ENCODE results near the gene SPNS3.

The SPNS3 gene

GRCh38 chr17:4465786-4466185 lies 32.0 kb downstream of the SPNS3 start:
- no peak for DNase-seq (ENCODE audit: low read depth, low spot score)

- no peak for DNase-seq (ENCODE audit: low read depth, low spot score)
These were observed 33.5 kb downstream of the SPNS3 start for GRCh38 chr17:4467287-4467686.

- no peak for DNase-seq (ENCODE audit: low read depth, low spot score)
These were observed 35.8 kb downstream of the SPNS3 start for GRCh38 chr17:4469552-4469951.

GRCh38 chr17:4472286-4472685 lies 38.5 kb downstream of the SPNS3 start:
- peak; percentile 88 for DNase-seq (ENCODE audit: low read depth, low spot score)

- no peak for DNase-seq (ENCODE audit: low read depth, low spot score)
These were observed 40.4 kb downstream of the SPNS3 start for GRCh38 chr17:4474093-4474492.

GRCh38 chr17:4475001-4475400 lies 41.3 kb downstream of the SPNS3 start:
- peak; percentile 88 for DNase-seq (ENCODE audit: low read depth, low spot score)

- DNase-seq (ENCODE audit: low read depth, low spot score): peak; percentile 47
These were observed 41.7 kb downstream of the SPNS3 start for GRCh38 chr17:4475463-4475862.

- DNase-seq (ENCODE audit: low read depth, low spot score): no peak
These were observed 42.3 kb downstream of the SPNS3 start for GRCh38 chr17:4476017-4476416.

GRCh38 chr17:4476511-4477070 lies 42.9 kb downstream of the SPNS3 start:
- DNase-seq (ENCODE audit: low read depth, low spot score): no peak

GRCh38 chr17:4477255-4477791 lies 43.6 kb downstream of the SPNS3 start:
- DNase-seq (ENCODE audit: low read depth, low spot score): no peak

- DNase-seq (ENCODE audit: low read depth, low spot score): no peak
These were observed 44.6 kb downstream of the SPNS3 start for GRCh38 chr17:4478318-4478830.

GRCh38 chr17:4479340-4479981 lies 45.7 kb downstream of the SPNS3 start:
- no peak for DNase-seq (ENCODE audit: low read depth, low spot score)

GRCh38 chr17:4479982-4480751 lies 46.4 kb downstream of the SPNS3 start:
- no peak for DNase-seq (ENCODE audit: low read depth, low spot score)

- no peak for DNase-seq (ENCODE audit: low read depth, low spot score)
These were observed 47.5 kb downstream of the SPNS3 start for GRCh38 chr17:4480929-4481898.

- DNase-seq (ENCODE audit: low read depth, low spot score): no peak
These were observed 48.7 kb downstream of the SPNS3 start for GRCh38 chr17:4482338-4483011.

- DNase-seq (ENCODE audit: low read depth, low spot score): peak; percentile 55
These were observed 49.5 kb downstream of the SPNS3 start for GRCh38 chr17:4483012-4483840.

- no peak for DNase-seq (ENCODE audit: low read depth, low spot score)
These were observed 52.2 kb downstream of the SPNS3 start for GRCh38 chr17:4485676-4486646.

- DNase-seq (ENCODE audit: low read depth, low spot score): no peak
These were observed 53.6 kb downstream of the SPNS3 start for GRCh38 chr17:4487296-4487695.

Measured in ELF-1 (cell line).